GM04504 (cell line): ENCODE measurements around the gene LSM14A.
"Not testable (repeated sequence)": the region's sequence is repeated elsewhere in the genome, so short reads cannot be mapped to it uniquely, and the experiment has no call there.

ENCODE experiments used
- DNase-seq: peaks from one replicate; pipeline ENCODE4 v3.0.0-alpha.2; 2012; ENCODE audit warnings: low read depth

Gene LSM14A

GRCh38 chr19:34171877-34172660 is at the start of gene LSM14A:
TSS of gene LSM14A (plus strand) at chr19:34172504. CDS start at chr19:34172643, 139 bp downstream.
- DNase-seq, result peak; percentile 75

DNA sequence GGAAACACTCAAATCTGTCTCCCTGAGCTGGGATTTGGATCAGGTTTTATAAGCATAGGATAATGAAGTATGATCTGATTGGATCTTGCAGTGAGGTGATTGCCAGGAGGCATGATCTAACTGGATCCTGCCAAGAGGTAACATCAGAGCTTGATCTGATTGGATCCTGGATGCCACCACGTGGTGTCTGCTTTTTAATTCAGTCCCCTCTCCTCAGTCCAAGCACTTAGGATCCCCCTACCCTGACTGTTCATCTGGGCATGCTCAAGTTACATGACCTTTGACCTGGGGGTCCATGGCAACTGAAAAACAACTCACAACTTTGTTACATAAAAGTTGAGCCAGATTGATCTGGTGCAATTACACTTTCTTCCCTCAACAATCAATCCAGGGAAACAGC is 47.5 kb upstream of the LSM14A start:
- no peak for DNase-seq

- DNase-seq, result no peak
Measured at GRCh38 chr19:34126966-34127365, 45.3 kb upstream of the LSM14A start.

- no peak for DNase-seq
Measured at GRCh38 chr19:34127684-34128189, 44.6 kb upstream of the LSM14A start.

GRCh38 chr19:34128558-34129250 is 43.6 kb upstream of the LSM14A start:
- peak; percentile 25 for DNase-seq

DNA sequence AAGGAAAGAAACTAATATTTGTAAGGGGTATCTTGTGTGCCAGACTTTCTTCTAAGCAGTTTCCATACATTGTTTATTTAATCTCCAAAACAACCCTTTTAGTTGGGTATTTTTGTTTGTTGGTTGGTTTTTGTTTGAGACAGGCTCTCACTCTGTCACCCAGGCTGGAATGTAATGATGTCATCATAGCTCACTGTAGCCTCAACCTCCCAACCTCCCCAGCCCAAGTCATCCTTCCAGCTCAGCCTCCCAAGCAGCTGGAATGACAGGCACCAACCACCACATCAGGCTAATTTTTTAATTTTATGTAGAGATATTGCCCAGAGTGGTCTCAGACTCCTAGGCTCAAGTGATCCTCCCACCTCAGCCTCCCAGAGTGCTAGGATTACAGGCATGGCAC is 41.2 kb upstream of the LSM14A start:
- no peak for DNase-seq

DNA sequence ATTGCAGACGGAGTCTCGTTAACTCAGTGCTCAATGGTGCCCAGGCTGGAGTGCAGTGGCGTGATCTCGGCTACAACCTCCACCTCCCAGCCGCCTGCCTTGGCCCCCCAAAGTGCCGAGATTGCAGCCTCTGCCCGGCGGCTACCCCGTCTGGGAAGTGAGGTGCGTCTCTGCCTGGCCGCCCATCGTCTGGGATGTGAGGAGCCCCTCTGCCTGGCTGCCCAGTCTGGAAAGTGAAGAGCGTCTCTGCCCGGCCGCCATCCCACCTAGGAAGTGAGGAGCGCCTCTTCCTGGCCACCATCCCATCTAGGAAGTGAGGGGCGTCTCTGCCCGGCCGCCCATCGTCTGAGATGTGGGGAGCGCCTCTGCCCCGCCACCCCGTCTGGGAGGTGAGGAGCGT is 40.2 kb upstream of the LSM14A start:
- not testable (repeated sequence) for DNase-seq

- not testable (repeated sequence) for DNase-seq
Measured at GRCh38 chr19:34132706-34133105, 39.6 kb upstream of the LSM14A start.

GRCh38 chr19:34134190-34135053 is 37.9 kb upstream of the LSM14A start:
- peak; percentile 56 for DNase-seq

- DNase-seq, result no peak
Measured at GRCh38 chr19:34135054-34135800, 37.1 kb upstream of the LSM14A start.

DNA sequence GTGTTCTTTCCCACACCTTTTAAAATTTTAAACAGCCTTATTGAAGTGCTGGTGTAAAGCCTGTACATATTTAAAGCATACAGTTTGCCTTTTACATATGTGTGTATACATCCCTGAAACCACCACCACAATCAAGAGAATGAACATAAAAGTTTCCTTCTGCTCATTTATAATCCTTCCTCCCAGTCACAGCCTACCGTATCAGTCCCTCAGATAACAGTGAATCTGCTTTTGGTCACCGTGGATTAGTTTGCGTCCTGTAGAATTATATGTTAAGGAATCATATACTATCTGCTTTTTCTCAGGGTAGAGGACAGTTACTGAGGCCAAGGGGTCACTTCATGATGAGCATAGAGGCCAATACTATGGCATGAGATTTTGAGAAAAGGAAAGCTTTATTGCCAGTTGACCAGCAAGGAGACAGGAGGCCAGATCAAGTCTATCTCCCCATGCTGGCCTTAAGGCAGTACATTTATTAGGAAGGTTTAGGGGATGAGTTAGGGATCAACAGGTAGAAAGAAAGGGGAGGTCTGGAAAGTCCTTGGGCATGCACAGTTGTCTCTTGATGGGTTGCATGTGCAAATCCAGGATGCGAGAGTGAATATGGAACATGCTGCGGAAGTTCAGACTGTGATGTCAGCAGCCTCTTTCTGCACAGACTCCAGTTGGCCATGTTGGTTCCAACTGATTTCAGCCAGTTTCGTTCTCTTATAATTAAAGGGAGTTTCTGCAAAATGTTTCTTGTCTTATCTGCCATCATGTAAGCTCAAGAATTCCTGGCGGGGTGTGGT is 36.3 kb upstream of the LSM14A start:
- DNase-seq, result no peak

- DNase-seq, result no peak
Measured at GRCh38 chr19:34141025-34141424, 31.3 kb upstream of the LSM14A start.

GRCh38 chr19:34142440-34142839 is 29.9 kb upstream of the LSM14A start:
- DNase-seq, result no peak

GRCh38 chr19:34145741-34146202 is 26.5 kb upstream of the LSM14A start:
- peak; percentile 12 for DNase-seq

- no peak for DNase-seq
Measured at GRCh38 chr19:34148658-34149185, 23.6 kb upstream of the LSM14A start.

DNA sequence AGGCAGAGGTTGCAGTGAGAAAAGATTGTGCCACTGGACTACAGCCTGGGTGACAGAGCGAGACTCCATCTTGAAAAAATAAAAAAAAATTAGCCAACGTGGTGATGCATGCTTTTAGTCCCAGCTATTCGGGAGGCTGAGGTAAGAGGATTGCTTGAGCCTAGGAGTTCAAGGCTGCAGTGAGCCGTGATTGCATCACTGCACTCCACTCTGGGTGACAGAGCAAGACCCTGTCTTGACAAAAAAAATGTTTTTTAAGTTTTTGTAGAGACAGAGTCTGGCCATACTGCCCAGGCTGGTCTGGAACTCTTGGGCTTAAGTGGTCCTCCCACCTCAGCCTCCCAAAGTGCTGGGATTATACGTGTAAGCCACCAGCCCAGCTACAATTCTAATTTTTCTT is 22.4 kb upstream of the LSM14A start:
- DNase-seq, result no peak

DNA sequence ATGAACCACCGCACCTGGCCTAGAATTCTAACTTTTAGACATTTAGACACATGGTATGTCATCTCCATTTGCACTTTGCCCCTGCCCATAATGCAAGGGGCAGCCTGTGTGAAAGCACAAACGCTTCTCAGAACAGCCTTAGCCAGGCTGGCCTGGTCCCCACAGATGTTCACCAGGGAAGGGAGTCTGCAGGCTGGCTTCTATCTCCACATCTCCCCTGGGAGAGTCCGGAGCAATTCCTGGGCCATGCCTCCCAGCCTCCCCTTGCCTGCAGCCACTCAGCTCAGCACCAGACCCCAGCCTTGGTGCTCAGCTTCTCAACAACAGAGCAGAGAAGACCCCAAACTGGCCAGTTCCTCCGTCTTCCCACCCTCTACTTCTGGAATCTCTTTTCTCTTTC is 21.7 kb upstream of the LSM14A start:
- DNase-seq, result no peak

- no peak for DNase-seq
Measured at GRCh38 chr19:34151439-34151838, 20.9 kb upstream of the LSM14A start.

DNA sequence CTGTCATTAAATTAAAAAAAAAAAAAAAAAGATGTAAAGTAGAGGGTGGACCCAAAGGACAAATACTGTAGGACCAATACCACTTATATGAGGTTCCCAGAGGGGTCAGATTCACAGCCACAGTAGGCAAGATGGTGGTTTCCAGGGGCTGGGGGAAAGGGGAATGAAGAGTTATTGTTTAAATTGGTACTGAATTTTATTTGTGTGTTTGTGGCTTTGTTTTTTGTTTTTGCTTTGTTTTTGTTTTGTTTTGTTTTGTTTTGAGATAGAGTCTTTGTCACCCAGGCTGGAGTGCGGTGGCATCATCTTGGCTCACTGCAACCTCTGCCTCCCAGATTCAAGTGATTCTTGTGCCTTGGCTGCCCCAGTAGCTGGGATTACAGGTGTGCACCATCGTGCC is 17.9 kb upstream of the LSM14A start:
- DNase-seq, result no peak

DNA sequence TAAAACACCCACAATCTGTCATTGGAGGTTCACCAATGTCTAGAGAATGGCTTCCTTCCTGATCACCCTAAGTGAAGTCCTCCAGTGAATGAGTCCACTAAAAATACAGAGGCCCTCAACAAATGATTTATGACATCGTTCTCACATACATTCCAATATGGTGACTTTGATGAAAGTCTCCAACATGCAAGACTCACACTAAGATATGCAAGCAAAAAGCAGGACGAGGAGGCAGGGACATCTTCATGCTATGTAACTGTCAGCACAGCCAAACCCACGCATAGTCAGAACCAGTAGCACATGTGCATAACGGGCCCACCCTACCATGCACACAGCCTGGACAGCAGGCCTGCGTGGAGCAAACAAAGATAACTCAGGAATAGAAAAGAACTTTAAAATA is 16.6 kb upstream of the LSM14A start:
- DNase-seq, result no peak
